Sigmoid colon (tissue), 4 donors: ENCODE results near the gene UBE3B.

Source experiments
- EP300 ChIP-seq, 4 donors: sonication (generic); formaldehyde crosslinking; IDR thresholded peaks; one replicate each; pipeline ENCODE4 v1.6.1; 2017; ENCODE audit warnings: antibody characterized with exemption in 4 of 4
- POLR2A ChIP-seq, 2 donors: fragments of 450-650 bp; IDR thresholded peaks; one replicate each; pipeline ENCODE4 v1.6.1; 2016; ENCODE audit warnings: antibody characterized with exemption in 2 of 2, mild to moderate bottlenecking in 2 of 2, moderate library complexity in 2 of 2
- POLR2AphosphoS5 ChIP-seq, 4 donors: sonication (generic); formaldehyde crosslinking; IDR thresholded peaks; one replicate each; pipeline ENCODE4 v1.6.1; 2017; ENCODE audit warnings: antibody characterized with exemption in 4 of 4
- TF ChIP-seq, protein P1 (sequence below), 4 experiments: fragments of 450-650 bp in 3 of 4; fragments of 200-600 bp in 1 of 4; IDR thresholded peaks; one replicate each; pipeline ENCODE4 v1.5.1; 2016 to 2019; ENCODE audit warnings: antibody characterized with exemption in 4 of 4, mild to moderate bottlenecking in 3 of 4, moderate library complexity in 2 of 4

DNA sequence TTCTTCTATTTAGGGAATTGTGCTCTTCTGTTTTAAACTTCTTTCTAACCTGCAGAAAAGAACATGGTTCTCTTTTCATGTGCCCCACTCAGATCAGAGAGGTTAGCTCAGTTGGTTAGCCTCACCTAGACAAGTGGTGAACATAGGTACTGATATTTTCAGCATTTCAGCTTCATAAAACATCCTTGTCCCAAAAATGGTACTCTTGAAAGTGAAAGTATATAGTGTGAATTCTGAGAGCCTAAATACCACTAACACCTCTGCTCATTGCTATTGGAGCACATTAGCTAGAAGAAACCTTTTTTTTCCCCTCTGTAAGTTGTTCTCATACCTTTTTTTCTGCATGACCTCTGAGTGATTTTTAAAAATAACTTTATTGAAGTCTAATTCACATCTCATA is 17.6 kb downstream of the UBE3B start:
- TF ChIP-seq, protein P1, sequence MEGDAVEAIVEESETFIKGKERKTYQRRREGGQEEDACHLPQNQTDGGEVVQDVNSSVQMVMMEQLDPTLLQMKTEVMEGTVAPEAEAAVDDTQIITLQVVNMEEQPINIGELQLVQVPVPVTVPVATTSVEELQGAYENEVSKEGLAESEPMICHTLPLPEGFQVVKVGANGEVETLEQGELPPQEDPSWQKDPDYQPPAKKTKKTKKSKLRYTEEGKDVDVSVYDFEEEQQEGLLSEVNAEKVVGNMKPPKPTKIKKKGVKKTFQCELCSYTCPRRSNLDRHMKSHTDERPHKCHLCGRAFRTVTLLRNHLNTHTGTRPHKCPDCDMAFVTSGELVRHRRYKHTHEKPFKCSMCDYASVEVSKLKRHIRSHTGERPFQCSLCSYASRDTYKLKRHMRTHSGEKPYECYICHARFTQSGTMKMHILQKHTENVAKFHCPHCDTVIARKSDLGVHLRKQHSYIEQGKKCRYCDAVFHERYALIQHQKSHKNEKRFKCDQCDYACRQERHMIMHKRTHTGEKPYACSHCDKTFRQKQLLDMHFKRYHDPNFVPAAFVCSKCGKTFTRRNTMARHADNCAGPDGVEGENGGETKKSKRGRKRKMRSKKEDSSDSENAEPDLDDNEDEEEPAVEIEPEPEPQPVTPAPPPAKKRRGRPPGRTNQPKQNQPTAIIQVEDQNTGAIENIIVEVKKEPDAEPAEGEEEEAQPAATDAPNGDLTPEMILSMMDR (IDR thresholded peaks at IDR 0.05) = no peak
- no peak for TF ChIP-seq POLR2A (IDR thresholded peaks at IDR 0.05)
- no peak for TF ChIP-seq EP300 (IDR thresholded peaks at IDR 0.05)
- no peak for TF ChIP-seq POLR2AphosphoS5 (IDR thresholded peaks at IDR 0.05)
